GM18870 (cell line): Measurements from ENCODE around the gene TRABD2A.
A peak's percentile ranks its signal among the peaks of the same experiment; 100 is the strongest.
"Not testable (repeated sequence)": the region's sequence is repeated elsewhere in the genome, so short reads cannot be mapped to it uniquely, and the experiment has no call there.

Source experiments
- ATAC-seq: cut with Tn5 transposase; IDR thresholded peaks from one replicate; pipeline ENCODE4 v1.9.1; 2021; ENCODE audit warnings: moderate library complexity; ENCODE audit not compliant: unreplicated experiment

The TRABD2A gene, protein sequence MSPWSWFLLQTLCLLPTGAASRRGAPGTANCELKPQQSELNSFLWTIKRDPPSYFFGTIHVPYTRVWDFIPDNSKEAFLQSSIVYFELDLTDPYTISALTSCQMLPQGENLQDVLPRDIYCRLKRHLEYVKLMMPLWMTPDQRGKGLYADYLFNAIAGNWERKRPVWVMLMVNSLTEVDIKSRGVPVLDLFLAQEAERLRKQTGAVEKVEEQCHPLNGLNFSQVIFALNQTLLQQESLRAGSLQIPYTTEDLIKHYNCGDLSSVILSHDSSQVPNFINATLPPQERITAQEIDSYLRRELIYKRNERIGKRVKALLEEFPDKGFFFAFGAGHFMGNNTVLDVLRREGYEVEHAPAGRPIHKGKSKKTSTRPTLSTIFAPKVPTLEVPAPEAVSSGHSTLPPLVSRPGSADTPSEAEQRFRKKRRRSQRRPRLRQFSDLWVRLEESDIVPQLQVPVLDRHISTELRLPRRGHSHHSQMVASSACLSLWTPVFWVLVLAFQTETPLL

DNA sequence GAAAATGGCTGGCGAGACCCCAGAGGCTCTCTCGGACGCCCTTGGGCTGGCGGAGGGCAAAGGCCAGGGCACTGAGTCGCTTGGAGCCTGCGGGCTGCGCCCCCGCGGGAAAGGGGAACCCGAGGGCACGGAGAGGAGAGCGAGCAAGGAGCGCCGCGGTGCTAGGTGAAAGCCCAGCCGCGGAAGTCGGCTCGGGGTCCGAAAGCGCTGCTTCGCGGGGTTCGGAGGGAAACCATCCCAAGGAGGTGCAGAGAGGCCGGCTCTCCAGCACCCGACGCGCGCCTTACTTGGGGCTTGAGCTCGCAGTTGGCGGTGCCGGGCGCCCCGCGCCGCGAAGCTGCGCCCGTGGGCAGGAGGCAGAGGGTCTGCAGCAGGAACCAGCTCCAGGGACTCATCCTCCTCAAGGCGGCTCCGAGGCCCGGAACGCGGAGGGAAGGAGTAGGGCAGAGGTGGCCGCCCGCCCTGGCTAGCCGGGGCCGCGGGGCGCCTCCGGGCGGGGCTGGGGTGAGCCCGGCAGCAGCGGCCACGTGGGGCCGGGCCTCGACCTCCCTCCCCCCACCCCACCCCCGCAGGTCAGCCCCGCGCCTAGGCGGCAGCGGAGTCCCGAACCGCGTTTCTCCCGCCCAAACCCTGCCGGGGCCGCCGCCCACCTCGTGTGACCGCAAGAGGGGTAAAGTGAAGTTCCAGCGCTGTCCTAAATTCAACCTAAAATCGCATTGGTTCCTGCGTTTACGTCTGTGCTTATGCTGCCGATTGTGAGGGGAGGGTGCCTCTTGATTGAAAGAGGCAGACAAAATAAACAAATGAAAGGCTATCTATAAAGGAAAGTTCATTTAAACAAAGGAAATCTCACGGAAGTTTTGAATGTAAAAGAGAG, at the start of gene TRABD2A:
Gene TRABD2A, minus strand, starts transcription at position 440 of the 877 bp plus-strand sequence. Its CDS starts 45 bp downstream, at position 395.
- no peak for ATAC-seq

DNA sequence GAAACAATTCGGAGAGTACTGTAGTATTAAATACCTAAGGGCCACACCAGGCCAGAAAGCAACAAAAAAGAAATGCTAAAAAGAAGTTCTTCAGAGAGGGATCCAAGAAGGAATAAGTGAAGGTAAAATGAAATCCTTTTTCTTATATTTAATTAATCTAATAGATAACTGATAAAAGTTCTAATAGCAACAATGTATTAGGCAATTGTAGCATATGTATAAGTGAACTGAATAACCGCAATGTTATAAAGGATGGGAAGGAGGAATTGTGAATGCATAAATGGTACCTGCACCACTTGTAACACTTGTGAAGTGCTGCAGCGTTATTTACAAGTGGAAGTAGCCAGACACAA, 46.4 kb upstream of the TRABD2A start:
- no peak for ATAC-seq

DNA sequence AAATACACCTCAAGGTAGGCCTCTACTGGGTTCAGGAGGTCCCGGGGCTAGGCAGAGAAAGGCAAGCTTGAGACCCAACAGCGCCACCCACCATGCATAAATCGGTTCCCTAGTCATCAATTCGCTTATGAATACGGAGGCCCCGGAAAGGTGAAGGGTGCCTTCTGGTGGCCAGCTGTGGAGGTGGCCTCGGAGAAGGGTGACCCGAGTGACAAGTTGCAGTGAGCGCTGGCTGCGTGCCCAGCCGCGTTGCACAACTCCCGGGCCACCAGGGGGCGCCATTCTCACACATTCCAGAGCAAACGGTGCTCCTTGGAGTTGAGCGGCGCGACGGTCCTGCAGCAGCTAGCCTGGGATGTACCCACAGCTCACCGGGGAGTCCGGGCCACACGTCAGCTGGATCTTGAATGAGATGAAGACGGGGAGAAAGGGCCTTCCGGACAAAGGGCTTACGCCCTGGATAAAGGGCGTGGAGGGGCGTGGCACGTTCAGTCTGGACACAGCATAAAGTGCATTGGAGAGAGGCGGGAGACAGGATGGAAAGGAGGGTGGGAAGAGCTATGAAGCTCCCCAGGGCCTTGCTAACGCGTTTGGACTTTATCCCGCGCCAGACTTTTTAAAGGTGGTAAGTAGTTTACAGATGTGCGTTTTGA, 45.0 kb upstream of the TRABD2A start:
- ATAC-seq, result peak; percentile 80

DNA sequence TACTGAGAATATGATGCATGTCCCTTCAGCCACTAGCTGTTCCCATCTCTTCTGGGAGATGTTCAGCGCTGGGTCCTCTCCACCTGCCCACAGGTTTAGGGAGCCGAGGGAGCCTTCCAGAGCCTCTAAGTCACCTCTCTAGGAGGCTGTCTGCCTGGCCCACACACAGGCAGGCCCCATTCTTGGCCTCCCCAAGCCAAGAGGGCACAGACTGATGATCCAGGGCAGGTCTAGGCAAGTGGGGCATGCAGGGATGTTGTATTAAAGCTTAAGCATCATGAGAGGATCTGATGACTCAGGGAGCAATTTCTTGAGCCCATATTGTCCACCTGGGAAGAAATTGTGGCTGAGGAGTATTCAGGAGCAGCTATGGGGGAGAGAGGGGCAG, 44.4 kb upstream of the TRABD2A start:
- no peak for ATAC-seq

DNA sequence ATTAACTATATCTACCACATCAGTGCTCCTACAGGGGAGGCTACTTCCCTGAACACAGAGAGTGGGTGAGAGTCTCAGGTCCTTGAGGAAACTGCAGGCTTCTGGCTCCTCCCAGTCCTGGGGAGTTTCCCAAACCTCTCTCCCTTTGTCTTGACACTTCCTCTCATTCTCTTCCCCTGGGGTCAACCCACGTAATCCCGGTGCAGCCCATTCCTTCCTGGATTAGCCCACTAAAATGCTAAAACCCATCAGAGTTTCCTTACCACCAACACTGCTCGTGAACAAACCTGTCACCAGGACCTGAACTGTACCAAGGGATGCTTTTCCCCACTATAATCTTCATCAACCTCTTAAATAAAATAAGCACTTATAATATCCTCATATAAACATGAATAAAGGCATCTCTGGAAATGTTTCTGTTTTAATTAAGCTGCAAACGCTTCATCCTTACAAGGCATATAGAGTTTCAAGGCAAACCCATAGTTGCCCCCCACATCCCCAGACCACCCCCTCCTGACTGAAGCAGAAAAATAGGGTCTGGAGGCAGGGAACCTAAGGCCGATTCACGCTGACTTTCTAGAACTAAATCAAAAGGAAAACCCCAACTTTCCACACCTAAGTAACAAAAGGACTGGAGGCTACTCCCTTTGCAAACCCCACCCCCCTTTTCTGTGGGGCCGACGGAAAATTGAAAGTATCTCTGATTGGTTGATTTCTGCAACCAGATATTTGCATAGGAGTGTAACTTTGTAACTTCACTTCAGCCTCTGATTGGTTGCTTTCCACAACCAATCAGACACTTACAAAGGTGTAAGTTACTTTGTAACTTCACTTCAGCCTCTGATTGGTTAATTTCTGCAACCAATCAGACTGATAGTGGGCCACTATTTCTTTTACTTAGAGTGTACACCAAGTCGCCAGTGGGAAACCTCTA, 43.6 kb upstream of the TRABD2A start:
- no peak for ATAC-seq

DNA sequence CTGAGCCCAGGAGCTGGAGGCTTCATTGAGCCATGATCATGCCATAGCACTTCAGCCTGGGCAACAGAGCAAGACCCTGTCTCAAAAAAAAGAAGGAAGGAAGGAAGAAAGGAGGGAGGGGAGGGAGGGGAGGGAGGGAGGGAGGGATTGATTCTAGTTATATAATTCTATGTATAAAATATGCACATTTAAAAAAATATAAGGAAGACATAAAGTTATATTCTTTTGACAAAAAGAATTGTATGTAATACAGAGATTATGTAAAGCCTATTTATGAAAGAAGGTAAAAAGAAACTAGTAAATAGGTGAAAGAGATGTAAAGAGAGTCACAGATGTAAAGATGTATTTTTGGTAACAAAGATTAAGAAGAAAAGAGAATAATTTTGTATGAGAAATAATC, 42.1 kb upstream of the TRABD2A start:
- no peak for ATAC-seq

DNA sequence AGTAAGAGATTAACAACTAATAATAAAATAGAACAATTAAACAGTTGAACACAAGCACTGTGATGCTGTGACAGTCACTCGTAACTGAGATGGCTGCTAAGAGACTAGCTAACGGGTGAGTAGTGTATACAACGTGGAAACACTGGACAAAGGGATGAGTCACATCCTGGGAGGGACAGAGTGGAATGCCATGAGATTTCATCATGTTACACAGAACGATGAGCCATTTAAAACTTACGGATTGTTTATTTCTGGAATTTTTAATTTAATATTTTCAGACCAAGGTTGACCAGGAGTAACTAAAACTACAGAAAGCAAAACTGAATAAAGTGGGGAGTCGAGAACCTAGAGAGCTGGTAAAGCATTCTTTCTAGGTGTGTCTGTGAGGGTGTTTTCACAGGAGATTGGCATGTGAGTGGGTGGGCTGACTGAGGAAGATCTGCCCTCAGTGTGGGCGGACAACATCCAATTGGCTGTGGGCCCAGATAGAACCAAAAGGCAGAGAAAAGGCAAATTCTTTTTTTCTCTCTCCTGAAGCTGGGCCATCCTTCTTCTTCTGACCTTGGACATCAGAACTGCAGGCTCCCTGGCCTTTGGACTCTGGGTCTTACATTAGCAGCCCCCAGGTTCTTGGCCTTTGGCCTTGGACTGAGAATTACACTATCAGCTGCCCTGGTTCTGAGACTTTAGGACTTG, 39.1 kb upstream of the TRABD2A start:
- ATAC-seq, result peak; percentile 50

DNA sequence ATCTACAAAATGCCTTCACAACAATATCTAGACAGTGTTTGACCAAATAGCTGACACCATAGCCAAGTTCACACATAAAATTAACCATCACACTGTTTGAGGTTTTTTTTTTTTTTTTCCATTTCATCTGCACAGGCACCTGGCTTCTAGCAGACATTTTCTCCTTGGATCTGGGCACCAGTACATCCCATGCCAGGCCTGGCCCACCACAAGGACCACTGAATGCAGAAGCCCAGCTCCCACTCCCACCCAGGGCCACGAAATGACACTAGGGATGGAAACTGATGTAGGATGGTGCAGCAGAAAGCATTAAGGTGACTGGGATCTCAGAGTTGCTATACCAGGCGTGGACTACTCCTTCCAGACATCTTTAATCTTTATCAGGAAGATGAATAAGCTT, 37.5 kb upstream of the TRABD2A start:
- ATAC-seq, result no peak

DNA sequence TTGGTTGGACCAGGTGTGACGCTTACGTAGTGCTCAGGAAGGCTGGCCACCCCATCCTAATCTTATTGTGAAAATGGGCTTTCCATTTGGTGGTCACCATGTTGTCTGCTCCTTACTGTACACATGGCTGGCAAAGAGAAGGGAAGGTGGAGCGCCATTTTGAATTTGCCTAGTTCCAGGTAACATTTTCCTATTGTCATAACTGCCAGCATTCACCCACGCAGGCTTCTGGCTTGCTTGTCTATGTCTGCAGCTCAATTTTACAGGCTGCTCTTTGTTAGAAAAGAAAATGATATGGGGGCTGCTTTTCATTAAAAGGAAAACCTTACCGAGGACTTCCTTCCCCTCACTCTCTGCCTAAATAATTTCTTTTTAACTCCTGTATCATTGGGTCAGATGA, 36.9 kb upstream of the TRABD2A start:
- ATAC-seq, result not testable (repeated sequence)

DNA sequence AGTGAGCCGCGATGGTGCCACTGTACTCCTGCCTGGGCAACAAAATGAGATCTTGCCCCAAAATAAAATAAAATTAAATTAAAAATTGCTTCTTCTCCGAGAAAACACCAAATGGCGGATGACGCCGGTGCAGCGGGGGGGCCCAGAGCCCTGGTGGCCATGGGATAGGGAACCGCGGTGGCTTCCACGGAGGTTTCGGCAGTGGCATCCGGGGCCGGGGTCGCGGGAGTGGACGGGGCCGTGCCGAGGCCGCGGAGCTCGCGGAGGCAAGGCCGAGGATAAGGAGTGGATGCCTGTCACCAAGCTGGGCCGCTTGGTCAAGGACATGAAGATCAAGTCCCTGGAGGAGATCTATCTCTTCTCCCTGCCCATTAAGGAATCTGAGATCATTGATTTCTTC, 34.8 kb upstream of the TRABD2A start:
- not testable (repeated sequence) for ATAC-seq

DNA sequence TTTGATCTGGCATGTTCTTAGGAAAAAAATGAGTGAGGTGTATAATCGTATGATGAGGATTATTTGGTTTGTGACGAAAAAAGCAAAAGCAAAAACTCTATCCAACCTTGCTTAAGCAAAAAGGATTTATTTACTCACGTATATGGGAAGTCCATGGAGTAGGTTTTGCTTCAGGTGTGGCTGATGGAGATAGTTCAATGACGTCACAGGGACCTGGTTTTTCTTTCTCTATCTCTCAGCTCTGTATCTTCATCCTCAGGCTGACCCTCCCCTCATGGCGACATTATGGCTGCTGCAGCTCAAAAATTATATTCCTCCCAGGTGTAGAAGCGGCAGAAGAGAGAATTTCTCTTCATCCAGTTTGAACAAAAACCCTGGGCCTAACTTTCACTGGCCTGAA, 33.5 kb upstream of the TRABD2A start:
- ATAC-seq, result no peak

DNA sequence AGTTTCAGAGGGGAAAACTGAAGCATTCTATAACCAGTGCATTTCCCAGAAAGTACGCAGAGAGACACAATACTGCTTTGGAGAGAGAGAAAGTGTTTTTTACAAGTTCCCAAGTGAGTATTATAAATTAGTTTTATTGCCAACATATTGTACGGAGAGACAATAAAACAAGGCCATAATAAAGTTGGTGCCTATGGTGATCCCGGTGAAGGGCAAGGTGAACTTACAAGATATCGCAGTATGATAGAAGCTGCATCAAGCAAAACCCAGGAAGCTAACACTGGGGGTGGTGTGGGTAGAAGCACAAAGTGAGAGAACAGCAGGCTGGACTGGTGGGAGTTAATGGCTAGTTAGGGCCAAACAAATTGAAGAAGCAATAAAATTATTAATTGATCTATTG, 32.1 kb upstream of the TRABD2A start:
- ATAC-seq, result no peak

DNA sequence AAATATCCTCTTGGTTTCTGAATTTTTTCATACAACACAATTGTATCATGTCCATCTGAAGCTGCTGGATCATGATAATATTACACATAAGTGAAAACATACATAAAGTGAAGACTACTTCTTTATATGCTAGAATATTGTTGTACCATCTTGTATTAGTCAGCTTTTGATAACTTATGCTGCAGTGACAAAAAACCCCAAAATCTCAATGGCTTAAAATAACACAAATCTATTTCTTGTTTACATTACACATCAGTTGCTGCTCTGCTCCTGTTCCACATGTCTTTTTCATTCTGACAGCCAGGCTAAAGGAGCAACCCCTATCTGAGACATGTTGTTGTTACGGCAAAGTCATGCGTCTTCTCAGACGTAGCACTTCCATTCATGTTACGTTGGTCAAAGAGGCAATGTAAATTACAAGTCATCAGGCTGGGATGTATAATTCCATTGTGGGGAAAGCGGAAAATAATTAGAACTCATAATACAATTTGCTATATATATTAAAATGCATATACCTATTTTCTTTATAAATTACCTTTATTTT, 30.3 kb upstream of the TRABD2A start:
- no peak for ATAC-seq

DNA sequence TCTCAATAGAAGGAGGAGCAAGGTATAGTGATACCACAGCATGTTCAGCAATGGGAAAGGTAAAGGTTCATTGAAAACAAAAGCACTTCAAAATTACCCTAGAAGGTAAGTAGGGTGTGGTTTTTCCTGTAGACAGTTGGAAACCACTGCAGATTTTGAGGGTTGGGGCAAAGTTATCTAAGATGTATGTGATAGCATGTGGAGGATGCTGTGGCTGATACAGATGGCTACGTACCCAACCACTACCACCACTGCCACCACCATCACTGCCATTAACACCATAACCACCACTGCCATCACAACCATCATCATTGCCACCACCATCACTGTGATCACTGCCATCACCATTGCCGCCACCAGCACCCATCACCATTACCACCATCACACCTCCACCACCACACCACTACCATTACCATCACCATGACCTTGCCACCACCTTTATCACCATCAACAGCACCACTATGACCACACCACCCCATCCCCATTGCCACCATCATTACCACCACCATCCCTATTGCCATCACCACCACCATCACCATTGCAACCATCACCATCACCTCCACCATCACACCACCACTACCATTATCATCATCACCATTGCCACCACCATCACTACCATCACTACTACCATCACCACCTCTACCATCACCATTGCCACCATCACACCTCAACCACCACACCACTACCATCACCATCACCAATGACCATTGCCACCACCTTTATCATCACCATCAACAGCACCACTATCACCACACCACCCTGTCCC, 28.2 kb upstream of the TRABD2A start:
- ATAC-seq, result no peak

DNA sequence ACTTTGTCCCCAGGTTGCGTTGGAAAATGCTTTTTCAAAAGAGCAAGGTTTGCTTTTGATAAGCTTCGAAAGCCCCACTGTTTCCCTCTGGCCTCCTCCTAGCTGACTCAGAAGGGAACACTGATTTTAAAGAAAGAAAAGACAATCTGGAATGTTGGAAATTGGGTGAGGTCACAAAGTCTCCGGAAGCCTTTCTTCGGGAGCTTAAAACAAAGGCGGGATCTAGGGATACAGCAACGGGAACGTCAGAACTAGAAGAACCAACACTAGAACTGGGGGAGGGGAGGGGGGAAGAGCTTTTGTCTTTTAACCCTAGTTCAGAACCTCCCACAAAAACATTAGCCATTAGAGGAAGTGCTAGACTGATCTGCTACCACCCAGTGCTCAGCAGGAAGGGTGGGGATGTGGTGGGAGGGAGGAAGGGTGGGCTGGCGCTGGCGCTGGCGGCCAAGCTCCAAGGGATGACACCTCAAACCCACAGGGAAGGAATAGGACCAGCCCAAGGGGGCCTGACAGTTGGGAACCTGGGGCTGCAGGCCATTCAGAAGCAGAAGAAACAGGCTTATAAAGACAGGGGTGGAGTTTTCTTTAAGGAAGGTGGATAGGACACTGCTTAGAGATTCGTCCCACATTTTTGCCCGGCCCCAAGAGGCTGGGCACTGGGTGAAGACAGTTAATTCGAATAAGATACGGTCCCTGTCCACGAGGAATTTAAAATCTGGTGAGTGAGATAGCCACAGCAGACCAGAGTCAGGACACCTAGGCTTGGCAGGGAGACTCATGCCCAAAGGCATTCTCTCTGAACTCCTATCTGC, 26.2 kb upstream of the TRABD2A start:
- peak; percentile 35 for ATAC-seq

DNA sequence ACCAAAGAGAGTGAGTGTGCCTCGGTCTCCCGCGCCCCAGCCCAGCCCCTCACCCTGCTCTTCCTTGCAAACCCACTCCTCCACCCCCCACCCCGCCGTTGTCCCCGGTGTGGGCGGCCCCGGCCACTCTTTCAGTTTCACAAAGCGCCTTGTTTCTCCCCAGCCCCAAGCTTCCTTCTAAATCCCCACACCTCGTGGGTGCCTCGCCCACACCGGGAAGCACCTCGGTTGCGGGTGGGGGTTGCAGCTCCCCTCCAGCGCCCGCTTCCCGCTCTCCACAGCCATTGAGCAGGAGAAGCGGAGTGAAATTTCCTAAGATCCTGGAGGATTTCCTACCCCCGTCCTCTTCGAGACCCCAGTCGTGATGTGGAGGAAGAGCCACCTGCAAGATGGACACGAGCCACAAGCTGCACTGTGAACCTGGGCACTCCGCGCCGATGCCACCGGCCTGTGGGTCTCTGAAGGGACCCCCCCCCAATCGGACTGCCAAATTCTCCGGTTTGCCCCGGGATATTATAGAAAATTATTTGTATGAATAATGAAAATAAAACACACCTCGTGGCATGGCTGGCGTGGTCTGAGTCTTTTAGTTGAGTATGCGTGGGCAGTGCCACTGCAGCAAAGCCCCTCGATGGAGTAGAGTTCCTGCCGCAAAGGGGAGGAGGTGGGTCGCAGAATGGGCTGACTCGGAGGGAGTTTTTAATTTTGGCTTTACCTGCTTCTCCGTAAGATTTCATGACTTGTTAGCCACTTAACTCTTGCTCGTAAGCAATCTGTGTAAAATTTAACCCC, 25.4 kb upstream of the TRABD2A start:
- ATAC-seq, result peak; percentile 14
